GM12878 (cell line): Measurements from ENCODE around the gene IGF2R. TPM values are rescaled to one million over a fixed set of nuclear protein-coding genes. Genes with fewer than 3 reads are reported as not detected.

ENCODE experiments used
- ATAC-seq: fragments of 200-7000 bp; cut with Tn5 transposase; 3 replicates; pipeline ENCODE4 v1.9.1; 2020; ENCODE audit warnings: mild to moderate bottlenecking, moderate library complexity
- BruUV-seq: library from RNA; stranded (reverse); fragments of 400-500 nt; replicated peaks from 2 replicates; lab custom pipeline; 2021; lab: Mats Ljungman, UMichigan
- CTCF ChIA-PET: fragments of 300-600 bp; sonication (Branson Sonifier 250); formaldehyde crosslinking; extraction: SDS; loops from one replicate; lab custom pipeline; 2021; ENCODE audit warnings: inconsistent platforms; lab: Yijun Ruan, JAX
- POLR2A ChIA-PET: fragments of 350-600 bp; formaldehyde crosslinking; extraction: SDS; loops from one replicate; lab custom pipeline; 2021; ENCODE audit warnings: inconsistent platforms; lab: Charles Lee
- RAD21 ChIA-PET: fragments of 300-600 bp; sonication (Branson Sonifier 250); formaldehyde crosslinking; loops from one replicate; lab custom pipeline; 2023; ENCODE audit warnings: antibody characterized with exemption; ENCODE audit not compliant: unreplicated experiment; lab: Charles Lee
- SMC1A ChIA-PET: fragments of 300-600 bp; sonication (Branson Sonifier 250); formaldehyde crosslinking; loops from one replicate; lab custom pipeline; 2023; ENCODE audit not compliant: unreplicated experiment, uncharacterized antibody; lab: Charles Lee
- DNase-seq: peaks from one replicate; pipeline ENCODE4 v3.0.0-alpha.2; 2011; ENCODE audit warnings: low read depth, low spot score
- FAIRE-seq: peaks from 3 replicates; lab custom pipeline; 2011; peaks lifted over from hg19 to GRCh38; lab: Jason Lieb, UNC
- H2AFZ ChIP-seq: 2 replicates; pipeline ENCODE4 v1.6.0; 2011; ENCODE audit warnings: low read depth, low read length, control low read depth; ENCODE audit not compliant: control insufficient read depth
- H3K27ac ChIP-seq: 2 replicates; pipeline ENCODE4 v1.5.1; 2011; ENCODE audit warnings: control low read depth; ENCODE audit not compliant: control insufficient read depth, insufficient read depth
- H3K27me3 ChIP-seq, 2 experiments: replicated peaks in 1 of 2; 2 replicates each; pipeline versions ENCODE4 v1.6.0 to v1.6.1; 2011; ENCODE audit warnings: low read length in 1 of 2; ENCODE audit not compliant: control insufficient read depth in 2 of 2, insufficient read depth in 2 of 2
- H3K36me3 ChIP-seq, 2 experiments: 2 replicates each; pipeline ENCODE4 v1.5.1; 2011; ENCODE audit warnings: low read length in 1 of 2; ENCODE audit not compliant: control insufficient read depth in 2 of 2, insufficient read depth in 2 of 2
- H3K4me1 ChIP-seq: 2 replicates; pipeline ENCODE4 v1.6.1; 2011; ENCODE audit warnings: mild to moderate bottlenecking, low read length, moderate library complexity, mixed read lengths; ENCODE audit not compliant: control insufficient read depth, insufficient read depth
- H3K4me2 ChIP-seq: 2 replicates; pipeline ENCODE4 v1.6.0; 2011; ENCODE audit warnings: control low read depth; ENCODE audit not compliant: control insufficient read depth, insufficient read depth
- H3K4me3 ChIP-seq: fragments of 200-600 bp; sonication (generic); 2 replicates; pipeline ENCODE4 v1.5.1; 2016
- H3K79me2 ChIP-seq: 2 replicates; pipeline ENCODE4 v1.6.0; 2011; ENCODE audit warnings: low read length; ENCODE audit not compliant: control insufficient read depth, insufficient read depth
- H3K9ac ChIP-seq: 2 replicates; pipeline ENCODE4 v1.8.0; 2011; ENCODE audit warnings: low read length, control low read depth, mixed read lengths; ENCODE audit not compliant: control insufficient read depth, insufficient read depth
- H3K9me3 ChIP-seq: replicated peaks from 3 replicates; pipeline ENCODE4 v1.5.1; 2011; ENCODE audit warnings: mild to moderate bottlenecking, low read length; ENCODE audit not compliant: control insufficient read depth, insufficient read depth
- H4K20me1 ChIP-seq: 2 replicates; pipeline ENCODE4 v1.6.0; 2011; ENCODE audit not compliant: control insufficient read depth, insufficient read depth
- BHLHE40 ChIP-seq, 2 experiments: fragments of 450-650 bp in 1 of 2; IDR thresholded peaks; 2 replicates each; pipeline ENCODE4 v1.6.1; 2011 to 2017; ENCODE audit warnings: low read depth in 2 of 2, borderline replicate concordance in 1 of 2, improper control_type of control experiment in 1 of 2, low read length in 1 of 2, mild to moderate bottlenecking in 1 of 2
- BMI1 ChIP-seq: fragments of 450-650 bp; IDR thresholded peaks from 2 replicates; pipeline ENCODE4 v1.6.1; 2016; ENCODE audit warnings: mild to moderate bottlenecking, moderate library complexity, borderline replicate concordance
- CBX3 ChIP-seq: fragments of 200-600 bp; sonication (generic); IDR thresholded peaks from 2 replicates; pipeline ENCODE4 v1.6.1; 2016; ENCODE audit warnings: low read depth, borderline replicate concordance
- CHD4 ChIP-seq: fragments of 200-600 bp; sonication (generic); IDR thresholded peaks from 2 replicates; pipeline ENCODE4 v1.6.1; 2016; ENCODE audit warnings: mild to moderate bottlenecking
- EED ChIP-seq: sonication (generic); IDR thresholded peaks from 2 replicates; pipeline ENCODE4 v1.6.1; 2016; ENCODE audit warnings: antibody characterized with exemption, low read depth
- FOXM1 ChIP-seq: IDR thresholded peaks from 2 replicates; pipeline ENCODE4 v1.6.1; 2012; ENCODE audit warnings: low read depth, mild to moderate bottlenecking, inconsistent platforms, low read length, moderate library complexity
- IKZF1 ChIP-seq: fragments of 450-650 bp; conservative IDR thresholded peaks from 2 replicates; pipeline ENCODE4 v1.6.1; 2017; ENCODE audit warnings: antibody characterized with exemption, mild to moderate bottlenecking
- KDM1A ChIP-seq: fragments of 200-600 bp; sonication (generic); IDR thresholded peaks from 2 replicates; pipeline ENCODE4 v1.6.1; 2016; ENCODE audit warnings: borderline replicate concordance
- MYC ChIP-seq: IDR thresholded peaks from 2 replicates; pipeline ENCODE4 v1.6.1; 2011; ENCODE audit warnings: mild to moderate bottlenecking, low read length, moderate library complexity, inconsistent platforms; ENCODE audit not compliant: insufficient read depth, insufficient replicate concordance, insufficient read length, severe bottlenecking
- NFYB ChIP-seq: IDR thresholded peaks from 2 replicates; pipeline ENCODE4 v1.6.1; 2011; ENCODE audit warnings: low read depth, mild to moderate bottlenecking, low read length, improper control_type of control experiment, moderate library complexity; ENCODE audit not compliant: insufficient read depth
- RB1 ChIP-seq: fragments of 450-650 bp; formaldehyde crosslinking; IDR thresholded peaks from 2 replicates; pipeline ENCODE4 v1.6.1; 2017; ENCODE audit warnings: mild to moderate bottlenecking, borderline replicate concordance
- RELA ChIP-seq: fragments of 450-650 bp; IDR thresholded peaks from 2 replicates; pipeline ENCODE4 v1.8.0; 2014; ENCODE audit warnings: borderline replicate concordance; ENCODE audit not compliant: partially characterized antibody
- SIN3A ChIP-seq: IDR thresholded peaks from 2 replicates; pipeline ENCODE4 v1.6.1; 2012; ENCODE audit warnings: low read depth, low read length, improper control_type of control experiment
- SIX5 ChIP-seq: IDR thresholded peaks from 2 replicates; pipeline ENCODE4 v1.6.1; 2011; ENCODE audit warnings: mild to moderate bottlenecking, low read depth, low read length, moderate library complexity; ENCODE audit not compliant: severe bottlenecking
- ZBED1 ChIP-seq: IDR thresholded peaks from 2 replicates; pipeline ENCODE4 v1.6.1; 2016; ENCODE audit warnings: borderline replicate concordance
- ZBTB33 ChIP-seq: fragments of 450-650 bp; IDR thresholded peaks from 2 replicates; pipeline ENCODE4 v1.6.1; 2017; ENCODE audit warnings: mild to moderate bottlenecking
- WGBS: methylation state at CpG from one replicate; pipeline ENCODE4 v1.1.6; 2016; ENCODE audit warnings: low lambda C conversion rate; ENCODE audit not compliant: insufficient replicate concordance, insufficient coverage; ENCODE audit errors: missing lambda C conversion rate; 5-methylcytosine and 5-hydroxymethylcytosine counted together
- in situ Hi-C: fragments of 300-500 bp; cut with MboI; formaldehyde crosslinking; loops from 9 replicates; pipeline ENCODE4 v1.14.3; 2018; ENCODE audit warnings: mixed read lengths
- intact Hi-C: fragments of 100-400 bp; cut with micrococcal nuclease; formaldehyde crosslinking; loops from one replicate; pipeline ENCODE4 v1.14.2; 2022; ENCODE audit not compliant: unreplicated experiment
- polyA plus RNA-seq, 11 experiments: library from polyadenylated mRNA; depleted of rRNA in 4 of 11; unstranded in 6 of 11; stranded (reverse) in 5 of 11; fragments of >200 nt; fragmentation: Nextera tagmentation in 4 of 11; fragmentation: Illumina TruSeq in 1 of 11; extraction: Ambion mirVana in 4 of 11; extraction: Trizol in 1 of 11; gene quantifications; 1 replicate in 1 of 11; 2 replicates in 10 of 11; pipeline versions ENCODE4 v1.2.1 to v1.2.3, GENCODE V29; 2011 to 2016; ENCODE audit warnings: inconsistent platforms in 2 of 11, missing spikeins in 2 of 11, low read depth in 1 of 11
- total RNA-seq, 4 experiments: library from RNA; depleted of rRNA in 3 of 4; stranded (reverse); fragments of >200 nt in 3 of 4; fragmentation: Illumina TruSeq in 1 of 4; extraction: Trizol in 1 of 4; gene quantifications; 2 replicates each; pipeline versions ENCODE4 v1.2.1 to v1.2.3, GENCODE V29; 2013 to 2021
- TF ChIP-seq, protein P1 (sequence below): fragments of 450-650 bp; IDR thresholded peaks from 2 replicates; pipeline ENCODE4 v1.6.1; 2018; ENCODE audit warnings: mild to moderate bottlenecking, low read depth, moderate library complexity; ENCODE audit not compliant: partially characterized antibody
- TF ChIP-seq, protein P2 (sequence below): IDR thresholded peaks from 2 replicates; pipeline ENCODE4 v1.6.1; 2012; ENCODE audit warnings: low read depth, low read length, improper control_type of control experiment

IGF2R gene
- total and polyA plus RNA-seq, 10 of the 15 experiments (the other 5 are each of a cell fraction or from before 2014, with no cell fraction given) = 1.00 to 40.1 (median 16.8) TPM

GRCh38 chr6:160000280-160000704, 31.4 kb downstream of the IGF2R start:
- H3K9me3 ChIP-seq = peaks cover 12% of the 10 kb centered on the region; the same call in 2 of the 3 replicates
- ChIA-PET SMC1A (interaction anchor here (1.0 to 1.2 kb wide), 2 partner anchors 9 to 17 kb away, joined by 4 read pairs; no protein-coding TSS in a partner anchor), CTCF (interaction anchor here (0.9 kb wide), 1 partner anchor 318 kb away, joined by 3 read pairs; no protein-coding TSS in a partner anchor), POLR2A (interaction anchor here (1.1 kb wide), 1 partner anchor 21 kb away, joined by 4 read pairs; no protein-coding TSS in a partner anchor), RAD21 (interaction anchor here (0.9 kb wide), 1 partner anchor 21 kb away, joined by 3 read pairs; no protein-coding TSS in a partner anchor)
- no peak overlapping the region for H3K4me3 ChIP-seq
- FAIRE-seq (no peak), ATAC-seq (no peak), DNase-seq (no peak)
- H3K27me3 ChIP-seq = no peaks in the 10 kb centered on the region
- H3K9ac ChIP-seq = no peak overlapping the region
- WGBS = 92% methylated on average over 8 of the region's 8 CpGs
- no peak overlapping the region for H3K4me2 ChIP-seq
- in situ Hi-C loops = no loop called here
- TF ChIP-seq RB1 = no peak
- TF ChIP-seq ZBTB33 = no peak
- no peak for TF ChIP-seq IKZF1
- no peak for TF ChIP-seq NFYB
- no peak for TF ChIP-seq MYC
- no peak for TF ChIP-seq BHLHE40 (IDR thresholded peaks at IDR 0.05; ENCODE audit: borderline replicate concordance in 1 of 2, low read depth in 2 of 2, low read length in 1 of 2)
- no peak for TF ChIP-seq SIX5
- TF ChIP-seq CHD4 = no peak
- no peak for TF ChIP-seq KDM1A
- no peak for TF ChIP-seq EED
- no peak for TF ChIP-seq CBX3
- TF ChIP-seq ZBED1 = no peak
- TF ChIP-seq SIN3A = no peak
- no peak for TF ChIP-seq BMI1
- TF ChIP-seq, protein P1, sequence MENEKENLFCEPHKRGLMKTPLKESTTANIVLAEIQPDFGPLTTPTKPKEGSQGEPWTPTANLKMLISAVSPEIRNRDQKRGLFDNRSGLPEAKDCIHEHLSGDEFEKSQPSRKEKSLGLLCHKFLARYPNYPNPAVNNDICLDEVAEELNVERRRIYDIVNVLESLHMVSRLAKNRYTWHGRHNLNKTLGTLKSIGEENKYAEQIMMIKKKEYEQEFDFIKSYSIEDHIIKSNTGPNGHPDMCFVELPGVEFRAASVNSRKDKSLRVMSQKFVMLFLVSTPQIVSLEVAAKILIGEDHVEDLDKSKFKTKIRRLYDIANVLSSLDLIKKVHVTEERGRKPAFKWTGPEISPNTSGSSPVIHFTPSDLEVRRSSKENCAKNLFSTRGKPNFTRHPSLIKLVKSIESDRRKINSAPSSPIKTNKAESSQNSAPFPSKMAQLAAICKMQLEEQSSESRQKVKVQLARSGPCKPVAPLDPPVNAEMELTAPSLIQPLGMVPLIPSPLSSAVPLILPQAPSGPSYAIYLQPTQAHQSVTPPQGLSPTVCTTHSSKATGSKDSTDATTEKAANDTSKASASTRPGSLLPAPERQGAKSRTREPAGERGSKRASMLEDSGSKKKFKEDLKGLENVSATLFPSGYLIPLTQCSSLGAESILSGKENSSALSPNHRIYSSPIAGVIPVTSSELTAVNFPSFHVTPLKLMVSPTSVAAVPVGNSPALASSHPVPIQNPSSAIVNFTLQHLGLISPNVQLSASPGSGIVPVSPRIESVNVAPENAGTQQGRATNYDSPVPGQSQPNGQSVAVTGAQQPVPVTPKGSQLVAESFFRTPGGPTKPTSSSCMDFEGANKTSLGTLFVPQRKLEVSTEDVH = no peak
- no peak for TF ChIP-seq FOXM1
- TF ChIP-seq, protein P2, sequence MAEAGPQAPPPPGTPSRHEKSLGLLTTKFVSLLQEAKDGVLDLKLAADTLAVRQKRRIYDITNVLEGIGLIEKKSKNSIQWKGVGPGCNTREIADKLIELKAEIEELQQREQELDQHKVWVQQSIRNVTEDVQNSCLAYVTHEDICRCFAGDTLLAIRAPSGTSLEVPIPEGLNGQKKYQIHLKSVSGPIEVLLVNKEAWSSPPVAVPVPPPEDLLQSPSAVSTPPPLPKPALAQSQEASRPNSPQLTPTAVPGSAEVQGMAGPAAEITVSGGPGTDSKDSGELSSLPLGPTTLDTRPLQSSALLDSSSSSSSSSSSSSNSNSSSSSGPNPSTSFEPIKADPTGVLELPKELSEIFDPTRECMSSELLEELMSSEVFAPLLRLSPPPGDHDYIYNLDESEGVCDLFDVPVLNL = no peak
- no peak for TF ChIP-seq RELA
- no peak overlapping the region for H3K27ac ChIP-seq
- H2AFZ ChIP-seq = no peak overlapping the region
- intact Hi-C loops = no loop called here
- BruUV-seq = no TSS peak
- H4K20me1 ChIP-seq = no peaks in the 10 kb centered on the region
- peaks cover 48% of the 10 kb centered on the region for H3K79me2 ChIP-seq
- peaks cover 3 to 4% of the 10 kb centered on the region in 2 experiments; a peak in 1 of 4 replicates for H3K36me3 ChIP-seq
- no peaks in the 10 kb centered on the region for H3K4me1 ChIP-seq
